DOHH2 (cell line): ENCODE data around the gene GNA14.
"Not testable (repeated sequence)": the region's sequence is repeated elsewhere in the genome, so short reads cannot be mapped to it uniquely, and the experiment has no call there.

Experiments
- EZH2phosphoT487 ChIP-seq: fragments of 200-600 bp; sonication (generic); IDR thresholded peaks from 2 replicates; pipeline ENCODE4 v1.6.1; 2017; ENCODE audit warnings: borderline replicate concordance, mild to moderate bottlenecking, antibody characterized with exemption, low read length, moderate library complexity, mixed read lengths
- TF ChIP-seq, protein P1 (sequence below): fragments of 200-600 bp; sonication (generic); IDR thresholded peaks from one replicate; pipeline ENCODE4 v1.5.1; 2014; ENCODE audit warnings: antibody characterized with exemption, mild to moderate bottlenecking, low read depth, low read length; ENCODE audit not compliant: poor library complexity, severe bottlenecking

DNA sequence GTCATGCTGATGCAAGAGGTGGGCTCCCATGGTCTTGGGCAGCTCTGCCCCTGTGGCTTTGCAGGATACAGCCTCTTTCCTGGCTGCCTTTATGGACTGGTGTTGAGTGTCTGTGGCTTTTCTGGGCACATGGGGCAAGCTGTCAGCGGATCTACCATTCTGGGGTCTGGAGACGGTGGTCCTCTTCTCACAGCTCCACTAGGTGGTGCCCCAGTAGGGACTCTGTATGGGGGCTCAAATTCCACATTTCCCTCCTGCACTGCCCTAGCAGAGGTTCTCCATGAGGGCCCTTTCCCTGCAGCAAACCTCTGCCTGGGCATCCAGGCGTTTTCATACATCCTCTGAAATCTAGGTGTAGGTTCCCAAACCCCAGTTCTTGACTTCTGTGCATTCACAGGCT is 42.6 kb upstream of the GNA14 start:
- TF ChIP-seq EZH2phosphoT487, result not testable (repeated sequence)
- TF ChIP-seq, protein P1, sequence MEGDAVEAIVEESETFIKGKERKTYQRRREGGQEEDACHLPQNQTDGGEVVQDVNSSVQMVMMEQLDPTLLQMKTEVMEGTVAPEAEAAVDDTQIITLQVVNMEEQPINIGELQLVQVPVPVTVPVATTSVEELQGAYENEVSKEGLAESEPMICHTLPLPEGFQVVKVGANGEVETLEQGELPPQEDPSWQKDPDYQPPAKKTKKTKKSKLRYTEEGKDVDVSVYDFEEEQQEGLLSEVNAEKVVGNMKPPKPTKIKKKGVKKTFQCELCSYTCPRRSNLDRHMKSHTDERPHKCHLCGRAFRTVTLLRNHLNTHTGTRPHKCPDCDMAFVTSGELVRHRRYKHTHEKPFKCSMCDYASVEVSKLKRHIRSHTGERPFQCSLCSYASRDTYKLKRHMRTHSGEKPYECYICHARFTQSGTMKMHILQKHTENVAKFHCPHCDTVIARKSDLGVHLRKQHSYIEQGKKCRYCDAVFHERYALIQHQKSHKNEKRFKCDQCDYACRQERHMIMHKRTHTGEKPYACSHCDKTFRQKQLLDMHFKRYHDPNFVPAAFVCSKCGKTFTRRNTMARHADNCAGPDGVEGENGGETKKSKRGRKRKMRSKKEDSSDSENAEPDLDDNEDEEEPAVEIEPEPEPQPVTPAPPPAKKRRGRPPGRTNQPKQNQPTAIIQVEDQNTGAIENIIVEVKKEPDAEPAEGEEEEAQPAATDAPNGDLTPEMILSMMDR, result not testable (repeated sequence)
